ENCODE data around the gene ADAMTSL2.
A peak's percentile ranks its signal among the peaks of the same experiment; 100 is the strongest.

The ADAMTSL2 gene

DNA sequence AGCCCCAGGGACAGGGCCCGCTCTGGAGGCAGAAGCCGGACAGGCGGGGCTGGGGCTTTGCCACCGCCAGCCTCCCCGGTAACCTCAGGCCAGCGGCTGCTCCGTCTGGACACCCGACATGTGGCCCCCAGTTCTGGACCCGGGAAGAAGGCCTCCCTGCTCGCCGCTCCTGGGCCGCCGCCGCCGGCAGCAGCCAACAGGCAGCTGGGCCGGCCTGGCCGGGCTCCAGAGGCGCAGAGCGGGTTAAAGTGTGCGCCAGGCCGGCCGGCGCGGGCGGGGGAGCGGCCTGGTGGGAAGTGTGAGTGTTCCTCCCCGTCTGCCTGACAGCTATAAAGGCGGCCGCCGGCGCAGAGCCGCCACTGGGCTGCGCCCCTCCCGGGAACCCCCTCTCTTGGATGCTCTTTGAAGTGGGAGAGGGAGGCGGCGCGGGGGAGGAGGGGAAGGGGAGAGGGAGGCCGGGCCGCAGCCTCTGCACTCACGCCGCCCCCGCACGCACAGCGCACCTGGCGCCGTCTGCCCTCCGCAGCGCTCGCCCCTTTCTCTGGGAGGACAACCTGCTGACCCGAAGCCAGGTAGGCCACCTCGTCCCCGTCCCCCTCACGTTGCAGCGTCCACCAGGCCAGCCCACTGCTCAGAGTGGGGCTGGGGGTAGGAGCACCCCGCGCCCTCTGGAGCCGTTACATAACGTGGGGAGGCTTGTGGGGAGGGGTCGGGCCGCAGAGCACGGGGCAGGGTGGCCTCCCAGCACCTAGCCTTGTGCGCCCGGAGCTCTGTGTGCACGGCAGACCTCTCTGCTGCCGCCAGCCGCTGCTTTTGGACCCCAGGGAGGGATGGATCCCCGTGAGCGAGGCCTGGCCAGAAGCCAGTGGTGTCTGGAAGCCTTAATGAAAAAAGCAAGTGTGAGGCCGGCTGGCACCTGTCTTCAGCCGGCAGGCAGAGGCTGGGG is at the start of gene ADAMTSL2:
ADAMTSL2 (plus strand) TSS at position 359 of the 946 bp plus-strand sequence. CDS start 2,009 bp downstream, outside the sequence.
- TF ChIP-seq, protein P1, sequence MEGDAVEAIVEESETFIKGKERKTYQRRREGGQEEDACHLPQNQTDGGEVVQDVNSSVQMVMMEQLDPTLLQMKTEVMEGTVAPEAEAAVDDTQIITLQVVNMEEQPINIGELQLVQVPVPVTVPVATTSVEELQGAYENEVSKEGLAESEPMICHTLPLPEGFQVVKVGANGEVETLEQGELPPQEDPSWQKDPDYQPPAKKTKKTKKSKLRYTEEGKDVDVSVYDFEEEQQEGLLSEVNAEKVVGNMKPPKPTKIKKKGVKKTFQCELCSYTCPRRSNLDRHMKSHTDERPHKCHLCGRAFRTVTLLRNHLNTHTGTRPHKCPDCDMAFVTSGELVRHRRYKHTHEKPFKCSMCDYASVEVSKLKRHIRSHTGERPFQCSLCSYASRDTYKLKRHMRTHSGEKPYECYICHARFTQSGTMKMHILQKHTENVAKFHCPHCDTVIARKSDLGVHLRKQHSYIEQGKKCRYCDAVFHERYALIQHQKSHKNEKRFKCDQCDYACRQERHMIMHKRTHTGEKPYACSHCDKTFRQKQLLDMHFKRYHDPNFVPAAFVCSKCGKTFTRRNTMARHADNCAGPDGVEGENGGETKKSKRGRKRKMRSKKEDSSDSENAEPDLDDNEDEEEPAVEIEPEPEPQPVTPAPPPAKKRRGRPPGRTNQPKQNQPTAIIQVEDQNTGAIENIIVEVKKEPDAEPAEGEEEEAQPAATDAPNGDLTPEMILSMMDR (IDR thresholded peaks at IDR 0.05; ENCODE audit: unreplicated experiment in 3 of 3): no peak
- Mint-ChIP-seq H3K4me1 (peaks cover 56% of the 10 kb centered on the region), H3K9me3 (no peaks in the 10 kb centered on the region), H3K27ac (peak within 1 kb of the TSS in 2 of 3 experiments; percentile 79 to 87), H3K36me3 (ENCODE audit: low read depth) (no peaks in the 10 kb centered on the region), H3K4me3 (peak within 1 kb of the TSS; percentile 57 to 77 (median 73)), H3K27me3 (ENCODE audit: low read depth) (peaks cover 30% of the 10 kb centered on the region)

- TF ChIP-seq, protein P1 (IDR thresholded peaks at IDR 0.05; ENCODE audit: unreplicated experiment in 3 of 3): no peak
- H3K4me3 Mint-ChIP-seq: no peak overlapping the region
- peaks cover 13% of the 10 kb centered on the region for H3K4me1 Mint-ChIP-seq
- no peak overlapping the region for H3K27ac Mint-ChIP-seq
- peaks cover 35% of the 10 kb centered on the region for H3K27me3 Mint-ChIP-seq (ENCODE audit: low read depth)
- H3K36me3 Mint-ChIP-seq (ENCODE audit: low read depth): no peaks in the 10 kb centered on the region
- H3K9me3 Mint-ChIP-seq: no peaks in the 10 kb centered on the region
Observed at GRCh38 chr9:133485531-133486260, 48.8 kb upstream of the ADAMTSL2 start.

DNA sequence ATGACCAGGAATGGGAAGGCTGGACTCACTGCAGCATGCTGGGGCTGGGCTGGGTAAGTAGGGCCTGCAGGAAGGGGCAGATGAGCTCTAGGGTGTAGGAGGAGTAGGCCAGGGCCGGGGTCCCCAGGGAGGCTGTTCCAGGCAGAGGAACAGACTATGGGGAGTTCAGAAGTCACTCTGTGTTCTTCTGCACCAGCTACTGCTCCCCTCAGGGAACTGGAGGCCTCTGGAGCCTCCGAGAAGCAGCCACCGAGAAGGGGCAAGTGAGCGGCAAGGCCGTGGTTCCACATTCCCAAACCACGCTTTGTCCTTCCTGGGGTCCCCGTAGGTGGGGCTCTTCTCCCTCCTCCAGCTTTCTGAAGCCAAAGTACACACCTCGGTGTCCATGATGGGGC is 47.2 kb upstream of the ADAMTSL2 start:
- Mint-ChIP-seq H3K4me1 (peaks cover 20% of the 10 kb centered on the region), H3K36me3 (ENCODE audit: low read depth) (no peaks in the 10 kb centered on the region), H3K4me3 (no peak overlapping the region), H3K9me3 (no peaks in the 10 kb centered on the region), H3K27me3 (ENCODE audit: low read depth) (peaks cover 21% of the 10 kb centered on the region), H3K27ac (no peak overlapping the region)
- TF ChIP-seq, protein P1 (IDR thresholded peaks at IDR 0.05; ENCODE audit: unreplicated experiment in 3 of 3): no peak

- no peaks in the 10 kb centered on the region for H3K9me3 Mint-ChIP-seq
- no peaks in the 10 kb centered on the region for H3K36me3 Mint-ChIP-seq (ENCODE audit: low read depth)
- peaks cover 32% of the 10 kb centered on the region for H3K4me1 Mint-ChIP-seq
- H3K27ac Mint-ChIP-seq: peak overlapping the region in 2 of 3 experiments; percentile 55 to 58
- peaks cover 14% of the 10 kb centered on the region for H3K27me3 Mint-ChIP-seq (ENCODE audit: low read depth)
- TF ChIP-seq, protein P1 (IDR thresholded peaks at IDR 0.05; ENCODE audit: unreplicated experiment in 3 of 3): no peak
- no peak overlapping the region for H3K4me3 Mint-ChIP-seq
Observed at GRCh38 chr9:133488686-133489252, 45.7 kb upstream of the ADAMTSL2 start.

GRCh38 chr9:133489253-133490190 is 45.0 kb upstream of the ADAMTSL2 start:
- no peak overlapping the region for H3K4me3 Mint-ChIP-seq

More at GRCh38 chr9:133489253-133490190, 45.0 kb upstream of the ADAMTSL2 start:
- Mint-ChIP-seq H3K9me3 (no peaks in the 10 kb centered on the region), H3K27ac (peak overlapping the region; percentile 13 to 58 (median 55)), H3K27me3 (ENCODE audit: low read depth) (peaks cover 9% of the 10 kb centered on the region), H3K36me3 (ENCODE audit: low read depth) (no peaks in the 10 kb centered on the region), H3K4me1 (peaks cover 34% of the 10 kb centered on the region)
- TF ChIP-seq, protein P1 (IDR thresholded peaks at IDR 0.05; ENCODE audit: unreplicated experiment in 3 of 3): no peak
